Right atrium auricular region (tissue), 2 donors: ENCODE measurements around the gene FLT1. TPM values are rescaled to one million over a fixed set of nuclear protein-coding genes. Genes with fewer than 3 reads are reported as not detected.

Source experiments
- DNase-seq: peaks from one replicate; pipeline ENCODE4 v3.0.0-alpha.2; 2019; ENCODE audit warnings: low spot score
- H3K27ac ChIP-seq, 2 donors: fragments of 200-600 bp; sonication (generic); 1 replicate in 1 of 2; 2 replicates in 1 of 2; pipeline ENCODE4 v1.5.1; 2016 to 2019
- H3K27me3 ChIP-seq, 2 donors: fragments of 200-600 bp; sonication (generic); one replicate each; pipeline versions ENCODE4 v1.5.1 to v1.6.0; 2017 to 2019
- H3K36me3 ChIP-seq: fragments of 200-600 bp; sonication (generic); one replicate; pipeline ENCODE4 v1.5.1; 2016
- H3K4me1 ChIP-seq, 2 donors: fragments of 200-600 bp; sonication (generic); one replicate each; pipeline versions ENCODE4 v1.5.1 to v1.6.0; 2017 to 2019
- H3K4me3 ChIP-seq, 2 donors: fragments of 200-600 bp; sonication (generic); 1 replicate in 1 of 2; 2 replicates in 1 of 2; pipeline ENCODE4 v1.5.1; 2017 to 2019; ENCODE audit warnings: mild to moderate bottlenecking in 1 of 2, moderate library complexity in 1 of 2
- H3K9me3 ChIP-seq, 2 donors: fragments of 200-600 bp; sonication (generic); one replicate each; pipeline ENCODE4 v1.5.1; 2019
- total RNA-seq, 2 donors: library from RNA; depleted of rRNA; stranded (reverse); fragments of >200 nt; gene quantifications; one replicate each; pipeline ENCODE4 v1.1.0, GENCODE V29; 2016
- TF ChIP-seq, protein P1 (sequence below), 2 donors: fragments of 200-600 bp; sonication (generic); IDR thresholded peaks; one replicate each; pipeline ENCODE4 v1.5.1; 2019; ENCODE audit warnings: antibody characterized with exemption in 2 of 2

FLT1 gene
- total RNA-seq, 2 donors from 2014 or later: 40.0 to 51.3 TPM

DNA sequence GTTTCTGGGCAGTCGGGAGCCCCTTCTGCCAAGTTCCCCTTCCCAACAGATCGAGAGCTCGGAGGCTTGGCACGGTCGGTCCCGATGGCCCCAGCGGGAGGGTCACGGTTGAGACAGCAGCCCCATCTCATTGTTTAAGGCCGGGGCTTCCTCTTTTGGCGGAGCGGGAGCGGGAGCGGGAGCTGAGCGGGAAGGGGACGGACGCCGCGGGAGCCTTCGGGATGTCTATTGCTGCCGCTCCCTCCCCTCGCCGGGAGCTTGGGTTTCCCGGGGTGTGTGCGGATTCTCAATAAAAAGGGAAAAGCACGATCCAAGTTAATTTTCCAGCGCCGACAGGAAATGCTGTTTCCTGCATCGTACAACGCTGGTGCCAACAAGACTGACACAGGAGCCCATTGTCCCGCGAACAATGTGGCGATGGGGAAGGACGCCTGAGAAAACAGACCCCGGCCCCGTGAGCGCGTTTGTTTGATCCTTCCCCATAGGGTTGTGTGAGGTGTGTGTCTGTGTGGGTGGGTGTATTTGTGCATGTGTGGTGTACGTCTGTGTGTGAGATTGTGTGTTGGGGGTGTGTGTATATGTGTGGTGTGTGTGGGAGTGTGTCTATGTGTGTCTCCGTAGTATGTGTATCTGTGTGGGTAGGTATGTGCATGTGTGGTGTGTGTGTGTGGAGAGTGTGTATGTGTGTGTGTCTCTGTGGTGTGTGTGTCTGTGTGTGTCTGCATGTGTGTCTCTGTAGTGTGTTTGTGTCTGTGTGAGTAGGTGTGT is 36.3 kb upstream of the FLT1 start:
- Histone ChIP-seq H3K27ac (peak overlapping the region; percentile 62 to 70), H3K27me3 (no peaks in the 10 kb centered on the region), H3K36me3 (no peaks in the 10 kb centered on the region), H3K4me3 (peak overlapping the region; percentile 39 to 58), H3K9me3 (no peaks in the 10 kb centered on the region), H3K4me1 (peaks cover 0 to 31% of the 10 kb centered on the region in 2 donors)
- peak; percentile 69 for DNase-seq
- TF ChIP-seq, protein P1, sequence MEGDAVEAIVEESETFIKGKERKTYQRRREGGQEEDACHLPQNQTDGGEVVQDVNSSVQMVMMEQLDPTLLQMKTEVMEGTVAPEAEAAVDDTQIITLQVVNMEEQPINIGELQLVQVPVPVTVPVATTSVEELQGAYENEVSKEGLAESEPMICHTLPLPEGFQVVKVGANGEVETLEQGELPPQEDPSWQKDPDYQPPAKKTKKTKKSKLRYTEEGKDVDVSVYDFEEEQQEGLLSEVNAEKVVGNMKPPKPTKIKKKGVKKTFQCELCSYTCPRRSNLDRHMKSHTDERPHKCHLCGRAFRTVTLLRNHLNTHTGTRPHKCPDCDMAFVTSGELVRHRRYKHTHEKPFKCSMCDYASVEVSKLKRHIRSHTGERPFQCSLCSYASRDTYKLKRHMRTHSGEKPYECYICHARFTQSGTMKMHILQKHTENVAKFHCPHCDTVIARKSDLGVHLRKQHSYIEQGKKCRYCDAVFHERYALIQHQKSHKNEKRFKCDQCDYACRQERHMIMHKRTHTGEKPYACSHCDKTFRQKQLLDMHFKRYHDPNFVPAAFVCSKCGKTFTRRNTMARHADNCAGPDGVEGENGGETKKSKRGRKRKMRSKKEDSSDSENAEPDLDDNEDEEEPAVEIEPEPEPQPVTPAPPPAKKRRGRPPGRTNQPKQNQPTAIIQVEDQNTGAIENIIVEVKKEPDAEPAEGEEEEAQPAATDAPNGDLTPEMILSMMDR (IDR thresholded peaks at IDR 0.05): no peak

DNA sequence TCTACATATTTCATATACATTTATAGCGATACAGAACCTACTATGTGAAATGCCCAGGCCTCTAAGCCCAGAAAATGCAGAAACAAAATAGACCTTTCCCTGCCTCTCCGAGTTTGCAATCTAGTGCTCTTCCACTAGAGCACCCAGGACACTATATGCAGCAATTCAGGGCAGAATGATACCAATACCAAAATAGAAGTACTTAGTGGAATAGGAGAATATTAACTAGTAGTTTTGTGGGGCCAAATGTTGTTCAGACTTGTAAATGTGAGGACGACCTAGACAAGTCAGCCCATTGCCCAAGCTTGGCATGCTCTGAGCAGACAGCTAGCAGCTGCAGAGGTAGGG is 35.8 kb upstream of the FLT1 start:
- no peaks in the 10 kb centered on the region for H3K36me3 ChIP-seq
- no peaks in the 10 kb centered on the region for H3K9me3 ChIP-seq
- DNase-seq: no peak
- H3K27ac ChIP-seq: peak overlapping the region; percentile 62 to 70
- H3K4me3 ChIP-seq: peak overlapping the region; percentile 39 to 58
- no peaks in the 10 kb centered on the region for H3K27me3 ChIP-seq
- TF ChIP-seq, protein P1 (IDR thresholded peaks at IDR 0.05): no peak
- peaks cover 0 to 31% of the 10 kb centered on the region in 2 donors for H3K4me1 ChIP-seq

DNA sequence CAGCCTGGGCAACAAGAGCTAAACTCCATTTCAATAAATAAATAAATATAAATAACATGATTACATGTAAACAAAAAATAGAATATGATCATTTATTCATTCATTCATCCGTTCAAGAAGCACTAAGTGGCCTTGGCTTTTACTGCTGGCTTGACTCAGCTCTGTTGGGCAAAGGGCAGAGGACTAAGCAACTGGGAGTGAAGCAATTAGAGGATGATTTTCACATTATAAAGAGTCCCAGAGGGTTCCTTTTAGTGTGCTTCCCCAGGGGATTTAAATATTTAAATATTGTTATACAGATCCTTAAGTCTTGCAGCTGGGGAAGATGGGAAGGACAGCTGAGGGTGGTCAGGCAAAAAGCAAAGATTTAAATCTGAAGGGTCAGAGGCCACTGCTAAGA is 34.9 kb upstream of the FLT1 start:
- TF ChIP-seq, protein P1 (IDR thresholded peaks at IDR 0.05): no peak
- no peaks in the 10 kb centered on the region for H3K27me3 ChIP-seq
- no peaks in the 10 kb centered on the region for H3K9me3 ChIP-seq
- peaks cover 0 to 31% of the 10 kb centered on the region in 2 donors for H3K4me1 ChIP-seq
- H3K36me3 ChIP-seq: no peaks in the 10 kb centered on the region
- no peak overlapping the region for H3K4me3 ChIP-seq
- no peak overlapping the region for H3K27ac ChIP-seq
- no peak for DNase-seq

DNA sequence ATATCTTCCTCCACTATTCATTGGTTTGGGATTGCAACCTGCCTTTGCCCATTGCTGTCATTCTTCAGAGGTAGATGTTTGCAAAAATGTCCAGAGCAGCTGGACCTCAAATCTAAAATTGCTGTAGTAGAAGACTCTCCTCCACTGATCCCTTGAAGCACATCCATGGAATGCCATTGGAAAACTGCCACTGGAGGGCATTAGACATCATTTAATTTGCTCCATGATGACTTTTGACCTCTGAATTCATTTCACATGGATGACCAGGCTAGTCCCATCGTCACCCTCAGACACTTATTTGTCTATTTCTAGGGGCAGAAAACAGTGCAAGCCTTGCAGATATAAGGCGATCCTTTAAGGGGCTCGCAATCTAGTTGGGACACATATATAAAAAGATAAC is 33.9 kb upstream of the FLT1 start:
- Histone ChIP-seq H3K4me3 (no peak overlapping the region), H3K27me3 (no peaks in the 10 kb centered on the region), H3K4me1 (peaks cover 0 to 31% of the 10 kb centered on the region in 2 donors), H3K27ac (no peak overlapping the region), H3K36me3 (no peaks in the 10 kb centered on the region), H3K9me3 (no peaks in the 10 kb centered on the region)
- no peak for DNase-seq
- TF ChIP-seq, protein P1 (IDR thresholded peaks at IDR 0.05): no peak

DNA sequence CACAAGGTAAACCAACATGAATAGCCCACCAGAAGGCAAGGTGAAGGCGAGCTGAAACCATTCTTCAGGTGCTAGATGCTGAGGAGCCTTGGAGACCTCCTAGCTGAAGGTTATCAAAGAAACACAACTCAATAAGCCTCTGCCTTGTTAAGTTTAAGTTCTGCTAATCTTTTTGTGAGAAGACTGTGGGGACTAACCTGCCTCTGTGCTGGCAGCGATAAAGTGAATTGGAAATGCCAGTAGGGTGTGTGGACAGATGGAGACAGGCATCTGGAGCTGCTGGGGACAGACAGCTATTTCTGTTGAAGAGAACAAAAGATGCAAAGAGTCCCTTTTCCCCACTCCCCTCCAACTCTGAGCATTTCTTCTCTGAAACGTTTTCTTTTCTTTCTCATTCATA is 33.5 kb upstream of the FLT1 start:
- TF ChIP-seq, protein P1 (IDR thresholded peaks at IDR 0.05): no peak
- DNase-seq: no peak
- H3K36me3 ChIP-seq: no peaks in the 10 kb centered on the region
- H3K4me1 ChIP-seq: peaks cover 0 to 30% of the 10 kb centered on the region in 2 donors
- H3K4me3 ChIP-seq: no peak overlapping the region
- H3K9me3 ChIP-seq: no peaks in the 10 kb centered on the region
- H3K27me3 ChIP-seq: no peaks in the 10 kb centered on the region
- H3K27ac ChIP-seq: no peak overlapping the region

DNA sequence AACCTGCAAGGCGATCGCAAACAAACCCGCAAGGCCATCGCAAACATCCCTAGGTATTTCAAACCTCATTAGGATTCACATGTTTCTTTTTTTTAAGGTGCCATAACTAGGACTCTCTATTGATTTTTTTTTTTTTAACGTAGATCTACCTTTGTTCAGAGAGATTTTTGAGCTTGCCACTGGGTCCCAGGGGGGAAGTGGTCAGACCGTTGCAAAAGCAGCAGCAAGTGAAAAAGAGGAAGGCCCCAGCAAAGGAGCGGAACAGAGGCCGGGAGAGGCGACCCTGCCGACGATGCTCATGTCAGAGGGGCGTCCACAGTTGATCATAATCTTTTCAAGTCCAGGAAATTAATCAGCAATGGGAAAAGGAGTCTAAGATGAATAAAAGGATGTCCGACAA is 32.7 kb upstream of the FLT1 start:
- no peaks in the 10 kb centered on the region for H3K9me3 ChIP-seq
- no peaks in the 10 kb centered on the region for H3K27me3 ChIP-seq
- H3K4me1 ChIP-seq: peaks cover 0 to 23% of the 10 kb centered on the region in 2 donors
- TF ChIP-seq, protein P1 (IDR thresholded peaks at IDR 0.05): no peak
- no peaks in the 10 kb centered on the region for H3K36me3 ChIP-seq
- H3K27ac ChIP-seq: no peak overlapping the region
- H3K4me3 ChIP-seq: no peak overlapping the region
- no peak for DNase-seq
